ENCODE results near the gene ERCC2.

Gene ERCC2

DNA sequence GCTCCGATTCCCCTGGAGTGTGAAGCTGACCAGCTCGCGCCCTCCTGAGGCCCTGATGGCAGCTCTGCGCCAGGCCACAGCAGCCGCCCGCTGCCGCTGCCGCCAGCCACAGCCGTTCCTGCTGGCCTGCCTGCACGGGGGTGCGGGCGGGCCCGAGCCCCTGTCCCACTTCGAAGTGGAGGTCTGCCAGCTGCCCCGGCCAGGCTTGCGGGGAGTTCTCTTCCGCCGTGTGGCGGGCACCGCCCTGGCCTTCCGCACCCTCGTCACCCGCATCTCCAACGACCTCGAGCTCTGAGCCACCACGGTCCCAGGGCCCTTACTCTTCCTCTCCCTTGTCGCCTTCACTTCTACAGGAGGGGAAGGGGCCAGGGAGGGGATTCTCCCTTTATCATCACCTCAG, 68.0 kb downstream of the ERCC2 start:
- no peaks in the 10 kb centered on the region for H3K9me2 ChIP-seq (replicated peaks; ENCODE audit: low read depth, low read length)
- no peaks in the 10 kb centered on the region for H3K4me1 ChIP-seq (ENCODE audit: insufficient read depth, low read length, poor library complexity, severe bottlenecking)
- no peaks in the 10 kb centered on the region for H3K9me3 ChIP-seq (ENCODE audit: insufficient read depth, low read depth, low read length)
- H3K36me3 ChIP-seq (ENCODE audit: insufficient read depth, low read length): no peaks in the 10 kb centered on the region; the same call in 1 of the 2 replicates
- no peaks in the 10 kb centered on the region for H3K79me2 ChIP-seq (ENCODE audit: insufficient read depth, low read length)
- no peak overlapping the region for H2AFZ ChIP-seq (ENCODE audit: low read length)
- H3K27me3 ChIP-seq (ENCODE audit: insufficient read depth, low read length, poor library complexity, severe bottlenecking): no peaks in the 10 kb centered on the region
- no peak overlapping the region for H3K4me2 ChIP-seq (ENCODE audit: low read depth, low read length, poor library complexity, severe bottlenecking)
- no peaks in the 10 kb centered on the region for H3F3A ChIP-seq (ENCODE audit: low read depth)
- no peaks in the 10 kb centered on the region for H4K20me1 ChIP-seq (ENCODE audit: insufficient read depth, low read length, poor library complexity, severe bottlenecking)
- H3K9ac ChIP-seq (ENCODE audit: low read depth, low read length, poor library complexity, severe bottlenecking): no peak overlapping the region
- H3K4me3 ChIP-seq (ENCODE audit: low read length, poor library complexity, severe bottlenecking): no peak overlapping the region
- TF ChIP-seq EZH2phosphoT487 (IDR thresholded peaks at IDR 0.05; ENCODE audit: borderline replicate concordance) (no peak), CTCF (conservative IDR thresholded peaks at IDR 0.05; ENCODE audit: low read length) (no peak)
